Raji (cell line): ENCODE results near the gene ALDH1A2.

ENCODE experiments used
- POLR2A ChIP-seq: IDR thresholded peaks from 2 replicates; pipeline ENCODE4 v1.6.1; 2011; ENCODE audit warnings: low read depth, low read length, control low read depth; ENCODE audit not compliant: insufficient read depth

The ALDH1A2 gene

DNA sequence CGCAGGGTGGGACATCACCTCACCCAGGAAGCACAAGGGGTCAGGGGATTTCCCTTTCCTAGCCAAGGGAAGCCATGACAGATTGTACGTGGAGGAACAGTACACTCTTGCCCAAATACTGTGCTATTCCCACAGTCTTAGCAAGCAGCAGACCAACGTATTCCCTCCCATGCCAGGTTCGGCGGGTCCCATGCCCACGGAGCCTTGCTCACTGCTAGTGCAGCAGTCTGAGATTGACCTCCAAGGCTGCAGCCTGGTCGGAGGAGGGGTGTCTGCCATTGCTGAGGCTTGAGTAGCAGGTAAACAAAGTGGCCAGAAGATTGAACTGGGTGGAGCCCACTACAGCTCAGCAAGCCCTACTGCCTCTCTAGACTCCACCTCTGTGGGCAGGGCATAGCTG, 39.0 kb downstream of the ALDH1A2 start:
- TF ChIP-seq POLR2A = no peak

DNA sequence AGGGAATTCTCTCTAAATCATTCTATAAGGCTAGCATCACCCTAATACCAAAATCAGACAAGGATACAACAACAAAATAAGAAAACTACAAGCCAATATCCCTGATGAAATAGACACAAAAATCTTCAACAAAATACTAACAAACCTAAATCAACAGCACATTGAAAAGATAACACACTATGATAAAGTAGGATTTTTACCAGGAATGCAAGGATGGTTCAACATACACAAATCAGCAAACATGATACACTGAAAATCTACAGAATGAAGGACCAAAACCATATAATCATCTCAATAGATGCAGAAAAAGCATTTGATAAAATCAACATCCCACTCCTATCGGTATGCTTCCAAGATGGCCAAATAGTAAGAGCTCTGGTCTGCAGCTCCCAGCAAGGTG, 39.5 kb downstream of the ALDH1A2 start:
- no peak for TF ChIP-seq POLR2A

DNA sequence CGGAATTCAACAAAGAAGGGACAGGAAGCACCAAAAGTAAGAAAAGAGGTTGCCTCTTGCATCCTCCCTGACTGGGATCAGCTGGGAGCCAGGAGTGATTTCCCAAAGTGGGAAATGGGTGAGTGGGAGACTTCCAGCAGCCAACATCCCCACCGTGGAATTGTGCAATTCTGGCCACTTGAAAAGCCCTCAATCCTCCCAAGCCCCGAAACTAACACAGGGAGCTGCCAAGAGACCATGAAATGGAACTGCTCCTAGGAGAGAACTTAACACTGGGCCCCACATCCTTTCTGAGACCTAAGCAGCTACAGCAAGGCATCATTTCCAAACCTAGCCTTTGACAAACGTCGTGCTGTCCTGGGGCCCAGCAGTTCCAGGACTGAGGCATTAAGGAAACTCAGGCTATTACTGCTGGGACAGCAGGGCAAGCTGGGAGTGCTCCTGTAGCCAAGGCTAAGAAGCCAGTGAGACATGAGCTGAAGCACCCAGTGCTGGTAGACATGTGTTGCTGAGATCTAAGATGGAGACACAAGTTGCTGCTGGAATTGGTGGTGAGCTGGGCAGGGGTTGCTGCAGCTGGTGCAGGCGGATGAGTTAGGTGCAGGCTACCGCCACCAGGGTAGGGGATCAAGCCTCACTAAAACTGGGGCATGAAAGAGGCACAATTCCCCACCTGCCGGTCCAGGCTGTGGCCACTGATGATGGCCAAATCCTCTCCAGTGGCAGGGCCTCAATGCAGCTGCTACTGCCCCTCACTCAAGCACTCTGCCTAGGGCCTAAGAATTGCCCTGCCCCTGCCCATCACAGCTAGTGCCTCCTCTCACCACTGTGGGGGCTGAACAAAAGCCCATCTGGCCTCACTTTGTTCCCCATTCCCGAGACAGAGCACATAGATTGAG, 43.9 kb downstream of the ALDH1A2 start:
- TF ChIP-seq POLR2A = no peak

DNA sequence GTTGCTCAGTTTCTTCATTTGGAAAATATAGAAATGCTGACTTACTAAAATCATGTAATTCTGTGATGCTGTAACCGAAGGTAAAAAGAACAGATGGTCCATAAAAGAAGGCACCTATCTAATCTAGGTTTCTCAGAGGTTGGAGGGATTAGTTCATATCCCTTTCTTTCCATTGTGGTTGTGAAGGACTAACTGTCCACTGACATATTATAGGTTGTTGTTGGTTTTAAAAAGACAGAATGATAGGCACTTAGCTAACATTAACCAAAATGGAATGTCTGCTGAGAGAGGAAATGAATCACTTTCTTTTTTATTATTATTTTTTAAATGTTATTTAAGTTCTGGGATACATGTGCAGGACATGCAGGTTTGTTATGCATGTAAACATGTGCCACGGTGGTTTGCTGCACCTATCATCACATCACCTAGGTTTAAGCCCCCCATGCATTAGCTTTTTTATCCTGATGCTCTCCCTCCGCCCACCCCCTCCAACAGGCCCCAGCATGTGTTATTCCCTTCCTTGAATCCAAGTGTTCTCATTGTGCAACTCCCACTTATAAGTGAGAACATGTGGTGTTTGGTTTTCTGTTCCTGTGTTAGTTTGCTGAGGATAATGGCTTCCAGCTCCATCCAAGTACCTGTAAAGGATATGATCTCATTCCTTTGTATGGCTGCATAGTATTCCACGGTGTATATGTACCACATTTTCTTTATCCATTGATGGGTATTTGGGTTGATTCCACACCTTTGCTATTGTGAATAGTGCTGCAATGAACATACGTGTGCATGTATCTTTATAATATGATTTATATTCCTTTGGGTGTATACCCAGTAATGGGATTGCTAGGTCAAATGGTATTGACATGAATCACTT, 45.8 kb downstream of the ALDH1A2 start:
- TF ChIP-seq POLR2A = no peak

DNA sequence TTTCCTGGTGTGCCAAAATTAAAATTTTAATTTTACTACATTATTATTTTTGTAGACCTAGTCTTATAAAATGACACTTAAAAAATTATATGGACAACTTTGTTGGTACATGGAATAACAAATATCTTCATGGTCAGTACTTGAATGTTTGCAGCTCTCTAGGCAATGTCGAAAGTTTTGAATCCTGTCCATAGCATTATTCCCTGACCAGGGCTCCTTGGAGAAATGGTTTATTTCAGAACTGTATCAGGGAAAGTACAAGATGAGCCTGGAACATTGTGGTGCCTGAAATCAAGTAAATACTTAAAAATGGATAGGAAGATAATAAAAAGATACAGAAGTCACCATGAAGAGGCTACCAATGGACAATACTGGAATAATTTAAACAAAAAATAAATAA, 47.6 kb downstream of the ALDH1A2 start:
- TF ChIP-seq POLR2A = no peak

DNA sequence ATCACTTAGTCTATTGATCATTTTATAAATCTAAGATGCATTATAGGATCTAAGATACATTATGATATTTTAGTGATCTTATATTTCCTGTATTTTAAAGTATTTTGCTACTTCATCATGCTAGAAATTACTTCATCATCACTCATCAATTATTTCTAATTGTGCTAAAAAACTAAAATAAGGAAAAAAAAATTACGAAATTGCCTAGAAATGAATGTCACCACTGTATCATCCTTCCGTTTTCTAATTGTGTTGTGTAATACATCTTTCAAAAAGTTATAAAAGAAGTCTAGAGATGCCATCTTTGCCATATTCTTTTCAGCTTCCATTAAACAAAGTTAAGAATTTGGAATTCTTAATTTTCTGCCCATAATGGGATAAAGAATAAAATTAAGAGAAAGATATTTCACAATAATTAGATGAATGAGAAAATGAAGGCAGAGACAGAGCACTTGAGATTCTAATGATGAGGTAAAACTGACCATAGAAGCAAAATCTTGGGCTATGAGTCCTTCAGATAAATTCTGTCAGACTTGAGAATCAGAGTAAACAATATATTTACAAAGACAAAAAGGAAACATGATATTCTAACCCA, 48.8 kb downstream of the ALDH1A2 start:
- TF ChIP-seq POLR2A = no peak

DNA sequence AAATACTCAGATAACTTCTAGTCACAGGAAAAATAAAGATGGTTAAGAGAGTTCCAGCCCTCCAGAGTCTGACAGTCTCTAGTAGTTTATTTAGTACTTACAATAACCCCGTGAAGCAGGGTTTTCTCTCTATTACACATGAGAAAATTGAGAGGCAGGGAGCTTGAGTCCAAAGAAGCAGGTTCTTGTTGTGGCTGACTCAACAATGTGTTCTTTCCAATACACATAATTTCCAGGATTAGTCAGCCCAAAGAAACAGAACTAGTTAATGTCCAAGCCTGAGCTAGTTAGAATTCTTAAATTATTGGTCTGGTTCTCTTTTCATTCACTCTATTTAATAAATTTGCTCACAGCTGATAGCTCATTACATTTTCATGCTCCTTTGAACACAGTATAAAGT, 49.9 kb downstream of the ALDH1A2 start:
- TF ChIP-seq POLR2A = no peak

DNA sequence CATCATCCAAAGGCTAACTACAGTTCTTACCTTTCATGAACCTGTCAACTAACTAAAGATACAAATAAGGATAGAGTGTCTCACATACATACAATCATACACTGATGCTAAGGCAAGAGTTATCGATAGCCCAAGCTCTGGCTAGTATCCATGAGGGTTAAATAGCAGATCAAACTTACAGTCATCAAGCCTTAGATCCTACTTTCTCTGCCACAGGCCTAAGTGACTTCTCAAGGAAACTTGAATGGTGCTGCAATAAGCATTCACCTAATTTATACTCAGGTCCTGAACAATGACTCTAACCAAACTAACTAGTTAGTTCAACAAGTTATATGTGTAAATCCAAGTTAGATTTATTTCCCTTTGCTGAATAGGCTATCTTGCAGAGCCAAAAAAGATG, 51.0 kb downstream of the ALDH1A2 start:
- no peak for TF ChIP-seq POLR2A

DNA sequence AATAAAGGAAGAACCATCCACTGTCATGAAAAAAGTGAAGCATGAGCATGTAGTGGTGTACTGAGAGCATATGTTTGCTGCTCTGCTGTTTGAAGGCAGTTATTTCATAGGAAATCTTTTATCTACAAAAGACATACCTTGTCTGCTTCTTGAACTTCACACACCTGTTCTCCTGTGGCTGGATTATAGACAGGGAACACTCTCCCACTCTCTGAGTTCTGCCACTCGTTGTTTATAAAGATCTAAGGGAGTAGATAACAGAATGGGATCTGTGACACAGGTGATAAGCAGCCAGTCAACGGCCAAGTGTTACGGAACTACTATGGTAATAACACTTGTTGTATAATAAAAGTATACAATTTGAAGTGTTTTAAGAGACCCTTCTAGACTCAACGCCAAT, 51.5 kb downstream of the ALDH1A2 start:
- TF ChIP-seq POLR2A = no peak

DNA sequence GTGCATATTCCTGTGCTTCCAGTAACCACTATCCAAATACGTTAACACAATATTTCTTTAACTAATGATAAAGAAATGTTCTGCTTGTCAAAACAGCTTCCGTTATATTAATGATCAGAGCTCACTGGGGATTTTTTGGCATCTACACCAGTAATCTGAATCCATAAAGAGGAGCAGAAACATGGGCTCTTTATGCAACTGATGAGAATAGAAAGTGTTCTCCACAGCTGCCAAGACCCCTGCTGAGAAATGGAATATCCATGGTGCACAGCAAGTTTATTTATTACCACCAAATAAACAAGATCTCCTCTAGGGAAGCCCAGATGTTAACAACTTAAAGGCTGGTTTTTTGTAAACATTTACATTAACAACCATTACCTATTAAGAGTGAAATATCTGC, 54.5 kb downstream of the ALDH1A2 start:
- TF ChIP-seq POLR2A = no peak

DNA sequence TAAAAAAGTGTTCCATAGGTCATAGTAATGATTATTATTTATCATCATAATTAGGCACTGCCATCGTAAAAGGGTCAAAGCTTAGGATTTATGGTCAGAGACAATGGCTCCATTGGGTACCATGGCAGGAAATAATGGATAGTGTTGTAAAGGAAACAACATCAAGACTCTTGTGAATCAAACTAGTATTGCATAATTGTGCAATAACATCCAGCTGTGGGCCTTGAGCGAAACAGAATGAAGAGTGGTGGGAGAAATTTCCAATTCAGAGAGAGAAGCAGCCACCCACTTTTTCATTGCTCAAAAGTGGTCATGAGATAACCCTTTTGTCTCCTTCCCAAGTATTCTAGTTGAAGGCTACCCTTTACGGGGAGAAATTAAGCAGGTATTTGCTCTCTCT, 61.7 kb downstream of the ALDH1A2 start:
- no peak for TF ChIP-seq POLR2A

DNA sequence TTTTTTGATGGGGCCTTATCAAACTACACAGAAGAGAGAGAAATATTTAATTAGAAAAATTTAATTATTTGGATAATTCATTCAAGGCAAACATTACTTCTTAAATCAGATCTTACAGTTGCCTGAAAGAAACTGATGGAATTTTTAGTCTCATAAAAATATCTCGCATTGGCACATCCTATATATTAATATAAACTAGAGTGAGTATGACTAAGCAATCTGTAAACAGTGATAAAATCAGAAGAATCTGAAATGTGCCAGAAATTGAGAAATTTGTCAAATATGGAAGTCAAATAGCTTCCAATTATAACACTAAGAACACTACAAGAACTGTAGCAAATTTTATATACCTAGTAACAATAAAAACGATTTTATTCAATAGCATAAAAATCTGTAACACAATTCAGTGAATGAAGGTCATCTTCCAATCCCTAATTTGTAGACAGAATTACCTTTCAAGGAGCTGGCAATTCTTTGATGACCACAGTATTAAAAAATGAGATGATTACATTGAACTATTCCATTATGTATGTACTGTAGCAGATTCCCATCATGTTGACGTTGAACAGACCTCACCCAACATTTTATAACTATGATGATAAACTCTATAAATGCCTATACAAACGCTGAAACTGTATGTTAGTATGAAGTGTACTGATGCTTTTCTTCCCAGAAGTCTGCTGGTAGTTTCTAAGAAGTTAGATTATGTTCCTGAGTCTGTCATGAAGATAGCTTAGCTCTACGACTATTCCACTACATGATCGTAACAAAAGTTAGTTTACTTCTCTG, 63.0 kb downstream of the ALDH1A2 start:
- TF ChIP-seq POLR2A = no peak

DNA sequence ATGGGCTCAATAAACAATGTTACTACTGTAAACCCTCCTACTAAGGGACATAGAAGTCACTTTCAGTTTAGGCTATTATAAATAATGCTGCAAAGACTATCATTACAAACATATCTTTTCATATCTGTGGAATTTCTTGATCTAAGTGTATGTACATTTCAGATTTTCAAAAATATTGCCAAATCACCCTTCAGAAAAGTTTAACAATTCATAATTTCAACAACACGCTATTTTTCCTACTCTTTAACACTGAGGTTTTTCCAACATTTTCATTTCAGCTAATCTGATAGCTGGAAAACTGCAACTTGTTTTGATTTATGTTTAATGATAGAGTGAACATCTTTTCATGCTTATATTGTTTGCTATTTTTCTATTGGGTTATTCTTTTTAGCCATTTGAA, 69.0 kb downstream of the ALDH1A2 start:
- no peak for TF ChIP-seq POLR2A

DNA sequence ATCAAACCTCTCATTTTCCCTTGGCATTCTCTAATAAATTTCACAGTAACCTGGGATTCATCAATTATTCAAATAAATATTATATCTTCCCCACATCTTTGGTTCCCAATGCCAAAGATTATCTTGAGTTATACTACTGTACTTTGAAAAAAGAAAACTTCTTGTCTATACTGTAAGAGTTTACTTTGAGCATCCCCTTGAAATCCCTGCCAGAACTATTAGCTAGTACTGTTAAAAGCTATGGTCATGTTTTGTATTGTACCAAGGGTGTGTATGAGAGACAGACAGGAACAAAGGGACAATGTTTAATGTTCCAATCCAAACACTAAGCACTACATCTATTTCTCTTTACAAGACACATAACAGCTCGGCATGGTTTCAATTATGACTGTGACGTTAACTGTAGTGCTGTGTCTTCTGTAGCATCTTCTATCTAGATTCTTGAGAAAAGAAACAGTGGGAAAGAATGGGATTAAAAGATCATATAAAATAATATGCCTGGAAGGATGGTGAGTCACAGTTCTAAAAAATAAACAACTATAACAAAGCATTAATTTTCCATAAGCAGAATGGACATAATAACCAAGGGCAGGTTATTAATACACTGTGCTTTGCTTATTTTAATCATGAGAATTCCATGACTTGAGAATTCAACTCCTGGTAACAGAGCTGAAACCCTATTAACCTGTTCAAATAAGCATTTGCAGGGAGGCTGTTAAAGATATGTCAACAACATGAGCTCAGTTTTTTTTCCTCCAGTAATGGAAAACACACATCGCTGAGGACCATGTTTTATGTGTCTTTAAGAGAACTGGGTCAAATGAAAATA, 71.1 kb downstream of the ALDH1A2 start:
- TF ChIP-seq POLR2A = no peak
